Epithelial cell of proximal tubule (primary cell): Measurements from ENCODE around the gene KSR2. TPM values are rescaled to one million over a fixed set of nuclear protein-coding genes. Genes with fewer than 3 reads are reported as not detected.

Experiments
- DNase-seq: peaks from one replicate; pipeline ENCODE4 v3.0.0-alpha.2; 2011; ENCODE audit warnings: low read depth
- H3K4me3 ChIP-seq: 2 replicates; pipeline ENCODE4 v1.5.1; 2011; ENCODE audit warnings: low read depth, mild to moderate bottlenecking, low read length
- CTCF ChIP-seq: conservative IDR thresholded peaks from 2 replicates; pipeline ENCODE4 v1.5.1; 2012; ENCODE audit warnings: low read depth, mild to moderate bottlenecking, low read length
- total RNA-seq: library from RNA; depleted of rRNA; stranded (reverse); fragments of >200 nt; gene quantifications from 2 replicates; pipeline ENCODE4 v1.2.3, GENCODE V29; 2015

KSR2 gene
- total RNA-seq, 1 donor from 2014 or later = 0.29 TPM

GRCh38 chr12:117660896-117661295, 307.9 kb downstream of the KSR2 start:
- DNase-seq = no peak

GRCh38 chr12:117658226-117658625, 310.6 kb downstream of the KSR2 start:
- DNase-seq = no peak
- no peak overlapping the region for H3K4me3 ChIP-seq
- no peak for TF ChIP-seq CTCF

More at GRCh38 chr12:117660896-117661295, 307.9 kb downstream of the KSR2 start:
- no peak overlapping the region for H3K4me3 ChIP-seq
- no peak for TF ChIP-seq CTCF

- no peak for TF ChIP-seq CTCF
- H3K4me3 ChIP-seq = no peak overlapping the region
- DNase-seq = no peak
These were observed 319.0 kb downstream of the KSR2 start for GRCh38 chr12:117649796-117650195.

GRCh38 chr12:117646520-117646919, 322.3 kb downstream of the KSR2 start:
- no peak overlapping the region for H3K4me3 ChIP-seq
- no peak for DNase-seq
- TF ChIP-seq CTCF = no peak

- no peak for TF ChIP-seq CTCF
- no peak overlapping the region for H3K4me3 ChIP-seq
- DNase-seq = no peak
These were observed 323.3 kb downstream of the KSR2 start for GRCh38 chr12:117645473-117645872.

GRCh38 chr12:117643971-117644370, 324.8 kb downstream of the KSR2 start:
- no peak overlapping the region for H3K4me3 ChIP-seq
- no peak for DNase-seq
- no peak for TF ChIP-seq CTCF

- no peak overlapping the region for H3K4me3 ChIP-seq
- DNase-seq = no peak
- no peak for TF ChIP-seq CTCF
These were observed 326.9 kb downstream of the KSR2 start for GRCh38 chr12:117641885-117642284.
